RWPE1 (cell line): ENCODE data around the gene ABCA7.
"Not testable (repeated sequence)": the region's sequence is repeated elsewhere in the genome, so short reads cannot be mapped to it uniquely, and the experiment has no call there.

Experiments
- CTCF ChIA-PET: fragments of 350-600 bp; sonication (Branson Sonifier 250); formaldehyde crosslinking; extraction: SDS; loops from one replicate; lab custom pipeline; 2021; lab: Yijun Ruan, JAX
- POLR2A ChIA-PET: fragments of 400-600 bp; formaldehyde crosslinking; extraction: SDS; loops from one replicate; lab custom pipeline; 2020; ENCODE audit warnings: antibody characterized with exemption; ENCODE audit not compliant: low non-redundant PET; lab: Yijun Ruan, JAX
- DNase-seq: peaks from one replicate; pipeline ENCODE4 v3.0.0; 2012; ENCODE audit warnings: low spot score
- H3K27ac ChIP-seq: fragments of 450-650 bp; 2 replicates; pipeline ENCODE4 v1.5.1; 2017
- CTCF ChIP-seq: fragments of 450-650 bp; conservative IDR thresholded peaks from 2 replicates; pipeline ENCODE4 v1.5.1; 2017; ENCODE audit warnings: low read depth, mild to moderate bottlenecking

The ABCA7 gene

GRCh38 chr19:1110809-1111640 lies 71.1 kb downstream of the ABCA7 start:
- TF ChIP-seq CTCF: no peak
- ChIA-PET CTCF (interaction anchor here (0.6 kb wide), 1 partner anchor 92 kb away, joined by 3 read pairs; no protein-coding TSS in a partner anchor), POLR2A (no interaction called here)
- H3K27ac ChIP-seq: peak overlapping the region; percentile 100
- no peak for DNase-seq

DNA sequence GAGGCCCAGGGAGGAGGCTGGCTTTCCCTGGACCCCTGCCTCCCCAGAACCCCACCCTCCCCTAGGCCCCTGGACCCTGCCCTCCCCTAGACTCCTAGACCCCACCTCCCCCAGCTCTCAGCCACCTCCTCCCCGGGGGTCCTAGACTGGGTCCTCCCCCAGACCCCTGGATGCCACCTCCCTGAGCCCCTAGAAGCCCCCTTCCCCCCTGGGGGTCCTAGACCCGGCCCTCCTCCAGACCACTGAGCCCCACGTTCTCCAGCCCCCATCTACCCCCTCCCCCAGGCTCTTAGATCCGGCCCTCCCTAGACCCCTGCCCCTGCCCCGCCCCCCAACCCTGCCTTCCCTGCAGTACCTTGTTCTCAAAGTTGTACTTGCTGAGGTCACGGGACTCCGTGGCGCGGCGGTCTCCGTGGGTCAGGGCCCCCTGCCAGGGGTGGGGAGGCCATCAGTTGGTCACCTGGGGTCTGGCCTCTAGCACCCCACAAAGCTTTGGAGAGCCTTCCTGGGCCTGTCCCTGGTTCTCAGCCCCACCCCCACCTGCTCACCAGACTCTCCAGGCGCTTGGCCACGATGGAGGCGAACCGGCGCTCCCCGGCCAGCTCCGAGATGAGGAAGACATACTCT lies 71.8 kb downstream of the ABCA7 start:
- no peak for TF ChIP-seq CTCF
- POLR2A ChIA-PET: no interaction called here
- no peak for DNase-seq
- peak overlapping the region; percentile 100 for H3K27ac ChIP-seq
- CTCF ChIA-PET: interaction anchor here (0.8 to 1.7 kb wide), 2 partner anchors 83 to 133 kb away, joined by 4 to 6 read pairs; no protein-coding TSS in a partner anchor

DNA sequence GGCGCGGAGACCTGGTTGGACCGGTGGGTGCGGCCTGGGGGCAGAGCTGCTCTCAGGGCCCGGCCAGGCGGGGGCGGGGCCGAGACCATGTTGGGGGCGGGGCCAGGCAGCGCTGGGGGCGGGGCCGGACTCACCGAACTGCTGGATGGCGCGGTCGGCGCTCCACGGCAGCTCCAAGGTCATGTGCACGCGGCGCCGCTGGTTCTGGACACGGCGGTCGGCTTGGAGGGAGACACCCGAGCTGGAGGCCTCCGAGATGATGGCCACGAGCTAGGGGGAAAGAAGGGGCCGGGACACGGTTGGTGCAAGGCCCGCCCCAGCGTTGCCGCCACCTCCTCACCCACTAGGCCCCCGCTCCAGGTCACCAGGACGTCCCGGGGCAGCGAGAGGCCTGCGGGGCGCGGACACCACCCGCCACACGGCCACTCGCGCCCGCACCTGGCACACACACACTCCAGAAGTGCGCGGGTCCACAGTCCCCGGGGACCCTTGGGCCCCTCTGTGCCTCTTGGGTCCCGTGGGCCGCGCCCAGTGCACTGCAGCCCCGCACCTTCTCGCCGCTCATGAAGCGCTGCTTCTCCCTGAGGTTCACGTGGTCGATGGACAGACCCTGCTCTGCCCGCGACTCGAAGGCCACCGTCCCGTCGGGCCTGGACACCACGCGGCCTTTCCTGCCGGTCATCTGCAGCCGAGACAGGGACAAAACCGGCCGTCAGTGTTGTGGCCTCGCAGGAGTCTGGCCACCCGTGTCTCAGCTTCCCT lies 72.5 kb downstream of the ABCA7 start:
- peak overlapping the region; percentile 100 for H3K27ac ChIP-seq
- no peak for DNase-seq
- no peak for TF ChIP-seq CTCF
- ChIA-PET POLR2A (no interaction called here), CTCF (interaction anchor here (0.5 to 2.2 kb wide), 10 partner anchors 8 to 448 kb away, joined by 3 to 22 read pairs (median 4); no protein-coding TSS in a partner anchor)

- peak; percentile 89 for TF ChIP-seq CTCF
These were observed 73.4 kb downstream of the ABCA7 start for GRCh38 chr19:1113030-1113985.

DNA sequence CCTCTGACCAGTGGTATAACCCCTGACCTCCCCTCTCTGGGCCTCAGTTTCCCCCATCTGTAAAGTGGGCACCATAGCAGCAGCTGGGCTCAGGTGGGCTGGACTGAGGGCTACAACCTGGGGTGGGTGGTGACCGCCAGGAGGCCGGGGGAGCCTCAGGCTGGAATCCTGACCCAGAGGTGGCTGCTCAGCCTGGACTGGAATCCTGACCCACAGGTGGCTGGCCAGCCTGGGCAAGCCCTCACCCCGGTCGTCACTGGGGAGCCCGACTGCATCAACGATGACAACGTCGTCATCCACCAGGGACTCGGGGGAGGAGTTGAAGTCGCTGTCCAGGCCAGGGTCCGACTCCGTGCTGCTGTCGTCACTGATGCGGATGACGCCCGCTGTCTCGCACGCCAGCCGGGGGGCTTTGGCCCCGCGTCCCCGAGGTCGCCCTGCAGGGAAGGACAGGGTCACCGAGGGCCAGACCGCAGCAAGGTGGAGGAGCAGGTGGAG lies 74.1 kb downstream of the ABCA7 start:
- CTCF ChIA-PET: interaction anchor here (0.6 to 2.2 kb wide), 14 partner anchors 8 to 109 kb away, joined by 3 to 22 read pairs (median 4); no protein-coding TSS in a partner anchor
- peak overlapping the region; percentile 100 for H3K27ac ChIP-seq
- DNase-seq: no peak
- TF ChIP-seq CTCF: no peak
- POLR2A ChIA-PET: no interaction called here

More at GRCh38 chr19:1113030-1113985, 73.4 kb downstream of the ABCA7 start:
- CTCF ChIA-PET: interaction anchor here (0.5 to 2.2 kb wide), 21 partner anchors 8 to 447 kb away, joined by 3 to 22 read pairs (median 4); no protein-coding TSS in a partner anchor
- POLR2A ChIA-PET: no interaction called here
- peak overlapping the region; percentile 100 for H3K27ac ChIP-seq
- DNase-seq: peak; percentile 61

DNA sequence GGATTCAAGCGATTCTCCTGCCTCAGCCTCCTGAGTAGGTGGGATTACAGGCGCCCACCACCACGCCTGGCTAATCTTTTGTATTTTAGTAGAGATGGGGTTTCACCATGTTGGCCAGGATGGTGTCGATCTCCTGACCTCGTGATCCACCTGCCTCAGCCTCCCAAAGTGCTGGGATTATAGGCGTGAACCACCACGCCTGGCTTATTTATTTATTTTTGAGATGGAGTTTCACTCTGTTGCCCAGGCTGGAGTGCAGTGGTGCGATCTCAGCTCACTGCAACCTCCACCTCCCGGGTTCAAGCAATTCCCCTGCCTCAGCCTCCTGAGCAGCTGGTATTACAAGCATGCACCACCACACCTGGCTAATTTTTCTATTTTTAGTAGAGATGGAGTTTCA lies 74.8 kb downstream of the ABCA7 start:
- peak overlapping the region; percentile 100 for H3K27ac ChIP-seq
- DNase-seq, POLR2A ChIA-PET: not testable (repeated sequence)
- CTCF ChIA-PET: interaction anchor here (2.2 kb wide), 1 partner anchor 79 kb away, joined by 22 read pairs; no protein-coding TSS in a partner anchor
